ENCODE measurements around the gene IL23R.
A peak's percentile ranks its signal among the peaks of the same experiment; 100 is the strongest.

Gene IL23R

DNA sequence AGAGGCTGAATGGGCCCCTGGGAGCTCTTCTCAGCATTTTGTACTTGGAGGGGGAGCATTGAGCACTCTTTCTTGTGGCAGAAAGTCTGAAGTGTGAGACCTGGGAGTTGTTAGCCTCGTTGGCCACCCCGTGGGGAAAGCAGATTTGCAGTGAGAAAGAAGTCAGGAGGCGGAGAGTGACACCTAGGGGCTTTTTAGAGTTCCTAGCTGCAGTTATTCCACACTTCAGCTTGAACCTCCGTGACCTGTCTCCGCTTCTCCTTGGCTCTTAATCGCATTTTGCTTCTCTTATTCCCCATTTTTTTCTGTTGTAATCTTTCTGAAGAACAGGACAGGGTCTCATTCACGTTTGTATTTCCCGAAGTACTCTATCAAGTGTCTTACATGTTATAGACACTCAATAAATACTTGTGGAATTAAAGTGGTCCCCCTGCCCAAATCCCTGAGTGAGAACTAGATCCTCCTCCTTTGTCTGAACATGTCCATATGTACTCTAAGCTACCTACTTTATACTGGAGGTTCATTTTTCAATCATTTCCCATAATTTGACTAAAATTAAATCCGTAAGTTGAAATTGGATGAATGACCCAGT lies 17.0 kb upstream of the IL23R start:
- DNase-seq: peak; percentile 71

DNA sequence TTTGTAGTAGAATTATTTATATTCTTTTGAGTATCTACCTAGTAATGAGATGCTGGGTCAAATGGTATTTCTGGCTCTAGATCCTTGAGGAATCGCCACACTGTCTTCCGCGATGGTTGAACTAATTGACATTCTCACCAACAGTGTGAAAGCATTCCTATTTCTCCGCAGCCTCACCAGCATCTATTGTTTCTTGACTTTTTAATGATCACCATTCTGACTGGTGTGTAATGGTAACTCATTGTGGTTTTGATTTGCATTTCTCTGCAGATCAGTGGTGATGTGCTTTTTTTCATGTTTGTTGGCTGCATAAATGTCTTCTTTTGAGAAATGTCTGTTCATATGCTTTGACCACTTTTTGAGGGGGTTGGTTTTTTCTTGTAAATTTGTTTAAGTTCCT lies 15.3 kb upstream of the IL23R start:
- DNase-seq: no peak

DNA sequence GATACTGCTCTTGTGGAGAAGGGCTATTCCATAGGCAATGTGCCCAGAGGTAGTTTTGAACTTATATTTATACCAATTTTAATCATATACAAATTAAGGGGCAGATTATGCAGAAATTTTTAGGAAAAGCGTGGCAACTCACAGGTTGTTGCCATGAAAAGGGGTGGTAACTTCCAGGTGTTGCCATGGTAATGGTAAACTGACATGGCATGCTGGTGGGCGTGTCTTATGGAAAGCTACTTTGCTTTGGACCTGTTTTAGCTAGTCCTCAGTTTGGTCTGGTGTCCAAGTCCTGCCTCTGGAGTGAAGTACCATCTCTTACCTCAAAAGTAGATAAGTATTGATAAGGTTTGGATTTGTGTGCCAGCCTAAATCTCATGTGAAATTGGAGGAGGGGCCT lies 7.9 kb upstream of the IL23R start:
- no peak for DNase-seq

DNA sequence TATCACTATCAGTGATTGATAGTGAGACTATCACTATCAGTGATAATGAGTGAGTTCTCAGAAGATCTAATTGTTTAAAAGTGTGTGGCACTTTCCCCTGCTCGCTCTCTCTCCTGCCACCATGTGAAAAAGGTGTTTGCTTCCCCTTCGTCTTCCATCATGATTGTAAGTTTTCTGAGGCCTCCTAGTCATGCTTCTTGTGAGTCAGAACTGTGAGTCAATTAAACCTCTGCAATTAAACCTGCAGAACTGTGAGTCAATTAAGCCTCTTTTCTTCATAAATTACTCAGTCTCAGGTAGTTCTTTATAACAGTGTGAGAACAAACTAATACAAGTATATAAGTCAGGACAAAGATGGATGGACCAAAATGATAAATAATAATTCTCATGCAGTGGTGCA lies 7.0 kb upstream of the IL23R start:
- no peak for DNase-seq

DNA sequence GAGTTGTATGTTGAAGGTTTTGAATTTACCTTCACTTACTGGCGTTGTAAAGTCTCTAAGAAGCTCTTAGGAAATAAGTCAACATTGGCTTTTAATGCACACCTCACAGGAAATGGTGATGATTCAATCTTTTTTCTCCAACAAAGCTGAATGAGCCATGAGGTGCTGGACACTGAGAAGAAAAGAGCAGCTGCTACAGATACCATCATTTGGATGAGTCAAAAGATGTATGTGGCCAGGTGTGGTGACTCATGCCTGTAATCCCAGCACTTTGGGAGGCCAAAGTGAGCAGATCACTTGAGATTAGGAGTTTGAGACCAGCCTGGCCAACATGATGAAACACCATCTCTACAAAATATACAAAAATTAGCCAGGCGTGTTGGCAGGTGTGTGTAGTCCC lies 3.3 kb upstream of the IL23R start:
- DNase-seq: peak; percentile 63

DNA sequence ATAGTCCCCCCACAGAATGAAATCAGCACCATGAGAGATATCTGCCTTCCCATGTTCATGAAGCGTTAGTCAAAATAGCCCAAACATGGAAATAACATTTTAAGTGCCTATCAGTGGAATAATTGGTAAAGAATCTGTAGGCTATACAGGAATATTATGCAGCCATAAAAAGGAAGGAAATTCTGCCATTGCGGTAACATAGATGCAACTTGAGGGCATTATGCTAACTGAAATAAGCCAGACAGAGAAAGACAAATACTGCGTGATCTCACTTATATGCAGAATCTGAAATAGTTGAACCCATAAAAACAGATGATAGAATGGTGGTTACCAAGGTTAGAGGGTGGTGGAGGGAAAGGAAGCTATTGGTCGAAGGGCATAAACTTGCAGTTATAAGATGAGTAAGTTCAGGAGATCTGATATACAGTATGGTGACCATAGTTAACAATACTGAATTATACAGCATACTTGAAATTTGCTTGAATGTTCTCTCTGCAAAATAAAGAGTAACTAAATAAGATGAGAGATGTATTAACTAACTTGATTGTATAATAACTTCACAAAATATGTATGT lies 699 bp upstream of the IL23R start:
- DNase-seq: no peak

DNA sequence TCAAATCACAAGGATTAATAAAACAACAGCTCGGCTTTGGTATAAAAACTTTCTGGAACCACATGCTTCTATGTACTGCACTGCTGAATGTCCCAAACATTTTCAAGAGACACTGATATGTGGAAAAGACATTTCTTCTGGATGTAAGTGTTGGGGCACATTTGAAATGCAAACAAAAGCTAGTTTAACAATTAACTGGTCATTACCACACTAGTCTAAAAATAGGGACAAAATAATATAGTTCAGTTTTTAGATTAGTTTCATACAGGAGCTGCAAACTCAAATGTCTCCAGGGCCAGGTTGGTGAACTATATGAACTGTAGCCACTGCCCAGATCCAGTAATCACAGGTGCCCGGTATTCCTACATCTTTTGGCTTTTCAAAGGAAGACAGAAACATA lies 3.2 kb downstream of the IL23R start:
- DNase-seq: no peak

DNA sequence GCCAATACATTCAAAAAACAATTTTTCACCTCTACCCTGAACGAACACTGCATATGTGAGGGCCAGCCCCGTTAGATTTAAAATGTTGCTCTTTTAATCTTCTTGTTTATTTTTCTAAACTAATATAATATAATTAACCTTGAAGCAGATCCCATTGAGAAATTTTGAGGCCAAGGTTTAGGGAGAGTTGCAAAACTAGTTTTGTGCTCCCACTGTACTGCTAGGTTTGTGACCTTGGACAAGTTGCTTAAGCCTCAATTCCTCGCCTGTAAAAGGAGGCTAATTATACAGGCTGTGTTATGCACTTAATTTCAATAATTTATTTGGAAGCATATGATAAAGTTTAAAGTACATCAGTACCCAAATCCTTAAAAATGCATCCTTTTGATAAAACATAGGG lies 3.7 kb downstream of the IL23R start:
- no peak for DNase-seq

DNA sequence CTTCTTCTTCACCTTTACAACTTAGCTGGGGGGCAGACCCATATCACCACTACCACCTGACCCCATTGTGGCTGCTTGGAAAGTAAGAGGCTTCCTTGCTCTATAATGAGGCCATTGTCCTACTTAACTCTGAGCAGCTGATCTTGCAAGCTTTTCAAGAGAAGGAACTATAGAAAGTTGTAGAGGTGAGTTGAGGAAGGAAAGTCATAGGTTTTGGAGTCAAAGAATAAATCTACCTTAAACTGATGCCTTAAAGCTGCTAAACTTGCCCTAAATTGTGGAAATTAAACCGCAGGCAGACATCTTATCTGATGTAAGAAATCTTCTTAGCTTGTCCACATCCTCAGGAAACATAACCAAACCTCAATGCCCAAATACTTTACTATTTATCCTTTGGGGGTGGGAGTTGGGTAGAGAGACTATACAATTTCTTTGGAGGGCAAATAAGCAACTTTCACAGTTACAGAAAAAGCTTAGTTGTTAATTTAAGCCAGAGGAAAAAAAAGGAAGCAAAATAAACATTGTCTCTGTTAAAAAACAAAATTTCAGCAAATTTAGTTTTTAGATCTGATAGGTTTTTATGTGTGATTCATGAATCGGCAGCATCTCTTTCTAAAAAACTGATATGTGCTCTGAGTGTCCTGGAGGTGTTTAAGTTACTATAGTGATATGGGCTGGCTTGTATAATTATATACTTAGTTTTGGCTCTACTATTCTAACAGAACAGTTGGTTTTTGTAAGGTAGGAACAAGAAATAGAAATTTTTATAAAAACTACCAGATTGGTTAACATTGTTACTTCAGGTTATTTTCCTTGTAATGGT lies 4.7 kb downstream of the IL23R start:
- no peak for DNase-seq

DNA sequence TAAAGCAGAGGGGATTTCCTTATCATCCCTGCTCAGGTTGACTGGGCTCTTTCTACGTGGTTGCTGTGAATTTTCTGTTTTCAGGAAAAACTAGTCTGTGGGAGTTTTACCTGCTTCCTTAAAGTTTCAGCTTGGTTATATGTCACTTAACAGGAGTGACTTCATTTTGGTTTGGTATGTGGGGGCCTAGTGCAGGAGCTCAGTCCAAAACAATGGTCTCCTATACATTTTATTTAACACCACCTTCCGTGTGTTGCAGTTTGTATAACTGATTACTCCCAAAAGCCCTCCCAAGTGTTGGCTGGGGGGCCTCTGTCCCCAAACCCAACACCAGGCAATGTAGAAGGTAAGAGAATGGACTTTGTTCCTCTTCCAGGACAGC lies 5.3 kb downstream of the IL23R start:
- DNase-seq: no peak

DNA sequence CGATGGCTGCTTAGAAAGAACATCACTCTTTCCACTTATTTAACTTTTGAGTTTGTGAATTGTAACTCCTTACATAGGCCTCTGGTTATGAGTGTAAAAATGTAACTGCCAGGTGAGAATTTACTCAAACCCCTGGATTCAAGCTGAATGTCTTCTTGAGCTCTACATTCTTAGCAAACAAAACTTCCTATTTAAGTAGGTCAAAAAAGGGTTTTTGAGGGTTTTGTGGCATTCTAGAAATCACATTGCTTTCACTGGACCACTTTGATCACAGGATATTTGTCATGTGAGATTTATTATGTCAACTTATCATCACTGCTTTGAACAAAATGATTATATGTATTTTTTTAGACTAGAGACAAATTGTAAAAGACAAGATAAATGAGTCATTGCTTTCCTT lies 5.7 kb downstream of the IL23R start:
- DNase-seq: no peak

DNA sequence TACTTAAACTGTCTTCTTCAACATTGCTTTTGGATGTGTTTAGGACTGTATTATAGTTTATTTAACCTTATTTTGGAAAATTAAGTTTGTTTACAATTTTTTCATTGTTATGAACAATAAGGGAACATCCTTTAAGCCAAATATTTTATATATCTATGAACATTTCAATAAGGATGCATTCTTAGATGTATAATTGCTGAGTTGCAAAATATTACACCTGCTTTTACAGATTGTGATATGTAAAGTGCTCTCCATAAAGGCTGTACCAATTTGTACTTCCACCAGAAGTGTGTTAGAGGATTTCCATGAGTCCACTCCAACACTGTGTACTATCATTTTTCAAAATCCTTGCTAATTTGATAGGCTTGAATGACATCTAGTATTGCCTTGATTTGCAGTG lies 7.7 kb downstream of the IL23R start:
- DNase-seq: no peak

DNA sequence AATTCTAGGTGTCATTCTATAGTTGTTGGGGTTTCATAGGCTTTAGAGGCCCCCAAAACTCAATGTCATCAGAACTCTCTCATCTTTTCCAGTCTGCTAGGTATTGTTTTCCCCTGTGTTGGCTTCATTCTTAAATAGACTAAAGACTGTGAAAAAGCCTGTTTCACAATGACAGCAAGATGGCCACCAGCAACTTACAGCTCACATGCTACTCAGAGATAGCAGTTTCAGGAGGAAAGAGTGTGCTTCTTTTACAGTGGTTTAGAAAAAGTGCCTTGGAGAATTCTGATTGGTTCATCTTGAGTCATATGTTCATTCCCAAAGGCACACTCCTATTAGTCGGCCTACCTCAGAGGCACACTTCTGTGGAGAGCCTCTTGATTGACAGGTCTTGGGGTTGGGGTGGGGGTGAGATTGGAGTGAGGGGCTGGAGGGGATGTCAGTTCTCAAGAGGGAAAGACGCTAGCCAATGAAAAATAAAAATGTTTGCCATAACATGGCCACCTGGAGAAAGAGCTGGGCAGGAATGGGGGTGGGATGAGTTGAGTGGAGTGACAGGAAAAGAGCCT lies 8.5 kb downstream of the IL23R start:
- no peak for DNase-seq

DNA sequence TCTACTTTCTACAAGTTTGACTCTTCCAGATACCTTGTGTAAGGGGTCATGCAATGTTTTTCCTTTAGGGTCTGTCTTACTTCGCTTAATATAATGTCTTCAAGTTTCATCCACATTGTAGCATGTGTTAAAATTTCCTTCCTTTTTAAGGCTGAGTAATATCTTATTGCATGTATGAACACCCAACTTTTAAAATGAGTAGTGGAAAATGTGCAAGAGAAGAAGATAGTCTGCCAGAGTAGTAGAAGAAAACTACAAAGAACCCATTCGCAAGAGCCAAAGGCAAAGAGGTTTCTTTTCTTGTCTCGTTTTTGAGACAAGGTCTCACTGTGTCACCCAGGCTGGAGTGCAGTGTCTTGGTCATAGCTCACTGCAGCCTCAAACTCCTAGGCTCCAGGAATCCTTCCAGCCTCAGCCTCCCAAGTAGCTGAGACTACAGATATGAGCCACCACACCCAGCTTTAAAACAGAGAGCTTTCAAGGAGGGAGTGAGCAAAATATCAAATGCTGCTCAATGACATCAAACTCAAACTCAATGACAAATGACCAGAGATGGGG lies 9.4 kb downstream of the IL23R start:
- no peak for DNase-seq

DNA sequence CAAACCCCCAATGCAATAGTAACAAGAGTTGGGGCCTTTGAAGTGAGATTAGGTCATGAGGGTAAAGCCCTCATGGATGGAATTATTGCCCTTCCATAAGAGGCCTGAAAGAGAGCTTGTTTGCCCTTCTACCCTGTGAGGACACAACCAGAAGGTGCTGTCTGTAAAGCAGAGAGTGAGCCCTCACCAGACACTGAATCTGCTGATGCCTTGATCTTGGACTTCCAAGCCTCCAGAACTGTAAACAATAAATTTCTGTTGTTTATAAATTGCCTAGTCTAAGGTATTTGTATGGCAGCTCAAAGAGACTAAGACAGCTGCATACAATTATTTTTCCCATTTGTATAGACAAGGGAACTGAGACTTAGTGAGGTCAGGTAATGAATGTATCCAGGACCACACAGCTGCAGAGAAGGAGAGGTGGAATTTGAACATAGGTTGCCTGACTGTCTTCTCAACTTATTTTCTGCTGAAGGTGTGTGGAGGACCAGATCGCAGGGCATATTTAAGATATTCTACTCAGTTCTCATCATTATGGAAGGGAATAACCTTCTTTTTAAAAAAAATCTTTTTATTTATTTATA lies 18.7 kb downstream of the IL23R start:
- DNase-seq: no peak

DNA sequence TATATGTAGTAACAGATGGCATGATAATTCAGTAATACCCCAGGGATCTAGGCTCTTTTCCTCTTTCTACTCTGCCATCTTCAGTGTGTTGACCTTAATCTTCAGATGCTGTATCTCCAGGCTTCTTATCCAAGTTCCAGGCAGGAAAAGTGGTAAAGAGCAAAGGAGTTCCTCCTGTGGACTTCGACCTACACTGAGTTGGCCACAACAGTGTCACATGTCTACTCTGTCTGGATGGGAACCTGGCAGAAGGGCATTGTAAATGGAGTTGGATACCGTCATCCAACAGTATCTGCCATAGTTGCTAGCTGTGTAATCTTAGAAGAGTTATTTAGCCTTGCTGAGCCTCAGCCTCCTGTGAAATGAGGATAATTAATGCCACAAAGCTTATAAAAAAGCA lies 21.9 kb downstream of the IL23R start:
- no peak for DNase-seq

DNA sequence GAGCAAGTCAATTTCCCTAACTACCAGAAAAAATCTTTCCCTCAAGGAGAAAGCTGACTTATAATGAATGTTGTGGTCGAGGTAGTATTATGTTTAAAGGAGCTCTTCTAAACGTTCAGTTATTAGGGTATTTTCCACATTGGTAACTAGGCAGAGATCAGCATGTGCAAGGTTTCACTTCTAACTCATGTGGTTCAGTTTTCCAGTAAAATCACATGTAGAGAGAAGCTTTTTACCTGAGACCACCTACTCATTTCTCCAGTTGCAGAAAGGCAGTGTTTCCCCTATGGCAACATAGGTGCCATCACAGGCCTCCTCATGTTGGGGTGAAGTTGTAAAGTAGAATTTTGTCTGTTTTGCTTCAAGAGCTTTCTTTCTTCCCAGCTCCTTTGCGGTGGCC lies 23.7 kb downstream of the IL23R start:
- DNase-seq: no peak

DNA sequence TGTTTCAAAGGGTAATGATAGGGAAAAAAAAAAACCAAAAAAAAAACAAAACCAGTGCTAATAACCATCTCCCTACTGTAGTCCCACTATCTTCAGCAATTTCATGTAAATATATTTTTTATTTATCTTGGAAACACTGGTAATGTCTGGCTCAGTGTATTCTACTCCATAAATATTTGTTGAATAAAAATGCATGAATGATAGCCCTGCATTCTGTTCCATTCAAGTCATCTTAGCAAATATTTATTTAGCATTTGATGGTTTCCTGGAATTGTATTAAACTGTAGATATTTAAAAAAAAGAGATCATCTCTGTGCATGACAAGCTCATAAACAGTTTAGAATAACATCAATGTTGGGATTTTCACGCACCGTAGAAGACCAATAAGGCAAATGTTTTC lies 24.2 kb downstream of the IL23R start:
- no peak for DNase-seq

DNA sequence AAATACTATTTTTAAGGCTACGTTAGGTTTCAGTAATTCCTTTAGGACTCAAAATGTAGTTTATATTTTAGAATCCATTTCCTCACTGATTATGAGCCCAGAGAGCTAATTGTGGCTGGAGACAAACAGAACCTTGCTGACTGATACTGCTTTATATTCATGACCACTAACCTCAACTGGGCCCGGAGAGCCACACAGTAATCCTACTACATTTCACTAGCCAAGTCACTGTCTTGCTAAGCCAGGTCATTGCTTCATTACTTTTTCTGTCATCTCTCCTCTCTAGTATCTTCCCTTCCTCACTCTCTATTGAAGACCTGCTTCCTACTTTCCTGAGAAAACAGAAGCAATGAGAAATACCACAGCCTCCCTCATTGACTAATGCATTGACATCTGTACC lies 24.7 kb downstream of the IL23R start:
- no peak for DNase-seq

DNA sequence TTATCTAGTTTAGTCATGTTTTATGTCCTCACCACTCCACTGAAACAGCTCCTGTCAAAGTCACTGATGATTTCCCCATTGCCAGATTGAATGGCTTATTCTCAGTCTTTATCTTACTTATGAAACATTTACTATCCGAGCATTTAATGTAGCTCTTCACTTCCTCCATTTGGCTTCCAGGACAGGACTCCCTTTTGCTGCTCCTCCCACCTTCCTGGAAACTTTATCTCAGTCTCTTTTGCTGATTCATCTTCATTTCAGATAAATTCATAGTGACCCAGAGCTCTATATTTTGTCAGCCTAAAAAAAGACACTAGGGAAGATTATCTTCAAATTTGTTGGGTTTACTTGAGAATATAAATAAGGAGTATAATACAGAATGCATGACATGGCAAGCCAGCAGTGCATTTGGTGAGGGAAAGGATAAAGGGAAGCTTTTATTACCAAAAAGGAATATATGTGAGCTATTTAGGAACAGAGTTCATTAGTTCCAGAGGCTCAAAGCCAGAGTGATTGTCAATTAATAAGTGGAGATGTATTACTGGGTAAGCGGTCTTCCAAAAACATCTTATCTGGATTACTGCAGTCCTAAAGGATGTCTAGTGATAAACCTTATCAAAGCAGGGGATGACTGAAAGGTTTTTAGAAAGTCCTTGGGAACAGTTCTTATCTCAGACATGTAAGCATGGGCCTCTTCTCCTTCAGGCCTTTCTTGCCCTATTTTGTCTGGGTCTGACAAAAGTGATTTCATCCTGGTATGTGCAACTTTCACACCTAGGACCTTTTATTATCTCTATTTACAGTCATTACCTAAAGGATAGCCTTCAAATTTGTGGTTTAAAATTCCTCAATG lies 25.6 kb downstream of the IL23R start:
- no peak for DNase-seq

DNA sequence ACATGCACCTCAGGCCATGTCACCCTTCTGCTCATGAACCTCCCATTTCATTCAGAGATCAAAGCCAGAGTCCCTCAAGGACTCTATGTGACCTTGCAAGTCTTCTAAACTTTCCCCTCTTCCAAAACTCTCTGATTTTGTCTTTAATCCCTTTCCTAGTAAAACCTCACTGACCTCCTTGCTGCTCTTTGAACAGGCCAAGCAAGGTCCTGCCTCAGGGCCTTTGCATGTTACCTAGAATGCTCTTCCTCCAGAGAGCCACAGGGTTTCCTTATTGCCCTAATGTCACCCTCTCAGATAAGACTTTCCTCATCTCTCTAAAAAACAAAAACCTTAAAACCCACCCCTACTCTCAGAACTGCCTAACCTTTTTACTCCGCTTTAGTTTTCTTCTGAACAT lies 26.6 kb downstream of the IL23R start:
- no peak for DNase-seq

DNA sequence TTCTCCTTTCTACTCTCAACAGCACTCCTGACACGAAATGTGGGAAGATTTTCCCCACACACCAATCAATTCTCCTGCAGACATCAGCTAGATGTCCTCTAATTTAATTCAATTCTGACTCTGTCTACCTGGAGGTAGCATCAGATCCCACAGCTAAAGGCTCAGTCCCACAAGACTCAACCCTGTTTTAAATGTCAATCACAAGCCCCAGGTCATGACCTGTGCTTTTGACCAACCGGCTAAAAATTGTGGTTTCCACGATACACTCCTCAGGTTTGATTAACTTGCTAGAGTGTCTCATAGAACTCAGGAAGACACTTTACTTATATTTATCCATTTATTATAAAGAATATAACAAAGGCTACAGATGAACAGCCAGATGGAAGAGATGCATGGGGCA lies 27.4 kb downstream of the IL23R start:
- no peak for DNase-seq

All from activated CD8-positive, alpha-beta memory T cell treated with anti-CD3 and anti-CD28 coated beads, Interleukin-2, amount 50 U/mL, for 48 hours (primary cell).